Measurements from ENCODE around the gene ACAA2. TPM values are rescaled to one million over a fixed set of nuclear protein-coding genes. Genes with fewer than 3 reads are reported as not detected.

The ACAA2 gene
- total and polyA plus RNA-seq, 2 experiments from 2014 or later = 174 to 189 TPM

DNA sequence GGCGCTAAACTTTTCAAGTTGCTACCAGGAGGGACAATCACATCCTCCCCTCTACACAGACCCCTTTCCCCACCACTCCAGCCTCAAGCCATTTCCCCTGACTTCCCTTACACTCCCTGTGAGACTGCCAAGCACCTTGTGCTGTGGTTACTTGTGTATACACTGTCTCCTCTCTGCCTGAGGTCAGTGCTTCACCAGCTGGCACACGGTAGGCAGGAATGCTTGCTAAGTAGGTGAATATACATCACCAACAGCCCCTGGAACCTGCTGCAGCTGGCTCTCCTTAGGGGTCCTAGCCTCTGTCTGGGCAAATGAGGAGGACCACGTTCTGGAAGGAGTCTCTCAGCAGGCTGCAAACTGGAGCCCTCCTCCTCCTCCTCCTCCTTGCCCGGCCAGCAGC is 38.3 kb upstream of the ACAA2 start:
- no peaks in the 10 kb centered on the region for H4K20me1 ChIP-seq (ENCODE audit: insufficient read depth, poor library complexity, severe bottlenecking)
- no peak overlapping the region for H3K4me3 ChIP-seq
- H3K36me3 ChIP-seq (replicated peaks; ENCODE audit: insufficient read depth, low read depth) = no peaks in the 10 kb centered on the region
- no peaks in the 10 kb centered on the region for H3K9me2 ChIP-seq (replicated peaks; ENCODE audit: insufficient read depth)
- no peak overlapping the region for H3K27ac ChIP-seq
- no peak for DNase-seq (ENCODE audit: low spot score)
- H3K27me3 ChIP-seq = no peaks in the 10 kb centered on the region
- WGBS (ENCODE audit: low lambda C conversion rate, missing lambda C conversion rate) = 79% methylated on average over 4 of the region's 4 CpGs
- H3K4me2 ChIP-seq = no peak overlapping the region
- H3K9me3 ChIP-seq (ENCODE audit: low read depth) = no peaks in the 10 kb centered on the region
- no peak overlapping the region for H2AFZ ChIP-seq
- peaks cover 8% of the 10 kb centered on the region for H3K4me1 ChIP-seq (ENCODE audit: insufficient read depth)
- no peaks in the 10 kb centered on the region for H3K79me2 ChIP-seq
- TF ChIP-seq EZH2 (IDR thresholded peaks at IDR 0.05; ENCODE audit: borderline replicate concordance) = no peak
- TF ChIP-seq EZH2phosphoT487 (IDR thresholded peaks at IDR 0.05; ENCODE audit: low read depth, severe bottlenecking, unreplicated experiment) = no peak
- TF ChIP-seq, protein P1, sequence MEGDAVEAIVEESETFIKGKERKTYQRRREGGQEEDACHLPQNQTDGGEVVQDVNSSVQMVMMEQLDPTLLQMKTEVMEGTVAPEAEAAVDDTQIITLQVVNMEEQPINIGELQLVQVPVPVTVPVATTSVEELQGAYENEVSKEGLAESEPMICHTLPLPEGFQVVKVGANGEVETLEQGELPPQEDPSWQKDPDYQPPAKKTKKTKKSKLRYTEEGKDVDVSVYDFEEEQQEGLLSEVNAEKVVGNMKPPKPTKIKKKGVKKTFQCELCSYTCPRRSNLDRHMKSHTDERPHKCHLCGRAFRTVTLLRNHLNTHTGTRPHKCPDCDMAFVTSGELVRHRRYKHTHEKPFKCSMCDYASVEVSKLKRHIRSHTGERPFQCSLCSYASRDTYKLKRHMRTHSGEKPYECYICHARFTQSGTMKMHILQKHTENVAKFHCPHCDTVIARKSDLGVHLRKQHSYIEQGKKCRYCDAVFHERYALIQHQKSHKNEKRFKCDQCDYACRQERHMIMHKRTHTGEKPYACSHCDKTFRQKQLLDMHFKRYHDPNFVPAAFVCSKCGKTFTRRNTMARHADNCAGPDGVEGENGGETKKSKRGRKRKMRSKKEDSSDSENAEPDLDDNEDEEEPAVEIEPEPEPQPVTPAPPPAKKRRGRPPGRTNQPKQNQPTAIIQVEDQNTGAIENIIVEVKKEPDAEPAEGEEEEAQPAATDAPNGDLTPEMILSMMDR (IDR thresholded peaks at IDR 0.05; ENCODE audit: poor library complexity) = no peak

DNA sequence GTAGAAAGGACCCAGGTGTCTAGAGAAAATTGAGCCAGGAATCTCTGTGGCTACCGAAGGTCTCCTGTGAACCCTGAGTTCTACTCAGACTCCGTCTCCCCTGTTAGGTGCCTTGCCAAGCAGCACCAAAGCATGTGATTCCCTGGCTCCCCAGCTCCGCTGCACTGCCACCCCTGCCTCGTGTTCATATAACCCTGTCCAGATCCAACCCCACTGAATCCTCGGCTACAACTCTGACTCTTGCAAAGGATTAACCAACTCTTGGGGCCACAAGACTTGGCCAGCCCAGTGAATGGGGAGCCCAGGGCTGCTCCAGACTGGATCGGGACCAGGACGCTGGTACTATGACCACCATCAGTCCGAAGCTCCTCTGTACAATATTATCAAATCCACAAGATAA is 37.3 kb upstream of the ACAA2 start:
- no peak overlapping the region for H2AFZ ChIP-seq
- no peak for TF ChIP-seq EZH2 (IDR thresholded peaks at IDR 0.05; ENCODE audit: borderline replicate concordance)
- TF ChIP-seq, protein P1 (IDR thresholded peaks at IDR 0.05; ENCODE audit: poor library complexity) = no peak
- no peak for TF ChIP-seq EZH2phosphoT487 (IDR thresholded peaks at IDR 0.05; ENCODE audit: low read depth, severe bottlenecking, unreplicated experiment)
- H3K4me2 ChIP-seq = no peak overlapping the region

DNA sequence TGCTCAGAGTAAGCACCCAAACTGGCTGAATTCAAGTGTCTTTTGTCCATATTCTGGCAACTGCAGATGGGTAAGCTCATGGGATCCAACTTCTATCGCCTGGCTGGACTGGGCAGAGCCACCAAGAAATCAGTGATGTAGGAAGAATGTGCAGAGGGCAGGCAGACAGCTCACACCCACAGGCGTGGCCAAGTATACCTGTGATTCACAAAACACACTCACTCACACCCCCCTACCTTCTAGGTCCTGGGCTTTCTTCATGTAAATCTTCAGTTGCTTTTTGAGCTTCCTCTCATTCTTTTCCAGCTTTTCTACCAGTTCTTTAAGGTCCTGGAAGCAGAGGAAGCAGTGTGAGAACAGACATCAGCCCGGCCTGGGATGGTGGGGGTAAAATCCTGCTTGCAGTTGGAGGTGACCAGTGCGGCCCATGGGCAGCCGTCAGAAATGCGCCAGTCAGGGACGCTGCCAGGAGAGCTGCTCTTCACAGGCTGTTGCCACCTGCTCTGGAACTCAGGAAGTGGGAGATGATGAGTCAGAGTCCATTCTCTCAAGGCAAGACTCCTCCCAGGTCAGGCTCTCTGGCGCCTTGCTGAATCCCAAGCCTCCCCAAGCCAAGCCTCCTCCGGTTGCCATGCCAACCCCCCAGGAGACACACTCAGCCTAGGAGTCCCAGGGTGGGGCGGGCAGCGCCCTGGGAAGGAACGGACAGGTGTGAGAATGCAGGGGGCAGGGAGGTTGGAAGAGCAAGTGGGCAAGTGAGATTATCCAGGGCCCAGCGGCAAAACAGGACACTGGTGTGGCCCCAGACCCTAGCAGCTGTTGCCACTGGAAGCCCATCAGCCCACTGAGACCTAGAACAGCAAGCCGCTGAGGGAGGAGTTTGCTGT is 36.2 kb upstream of the ACAA2 start:
- H3K4me2 ChIP-seq = peak overlapping the region; percentile 61
- H3K9me2 ChIP-seq (replicated peaks; ENCODE audit: insufficient read depth) = no peaks in the 10 kb centered on the region
- H3K36me3 ChIP-seq (replicated peaks; ENCODE audit: insufficient read depth, low read depth) = no peaks in the 10 kb centered on the region
- H3K27me3 ChIP-seq = no peaks in the 10 kb centered on the region
- TF ChIP-seq EZH2 (IDR thresholded peaks at IDR 0.05; ENCODE audit: borderline replicate concordance) (no peak), EZH2phosphoT487 (IDR thresholded peaks at IDR 0.05; ENCODE audit: low read depth, severe bottlenecking, unreplicated experiment) (no peak)
- TF ChIP-seq, protein P1 (IDR thresholded peaks at IDR 0.05; ENCODE audit: poor library complexity) = no peak
- no peaks in the 10 kb centered on the region for H3K9me3 ChIP-seq (ENCODE audit: low read depth)
- no peaks in the 10 kb centered on the region for H4K20me1 ChIP-seq (ENCODE audit: insufficient read depth, poor library complexity, severe bottlenecking)
- H3K79me2 ChIP-seq = no peaks in the 10 kb centered on the region
- H3K27ac ChIP-seq = peak overlapping the region; percentile 98
- no peak overlapping the region for H3K4me3 ChIP-seq
- H2AFZ ChIP-seq = no peak overlapping the region
- DNase-seq (ENCODE audit: low spot score) = peak; percentile 93
- peaks cover 13% of the 10 kb centered on the region for H3K4me1 ChIP-seq (ENCODE audit: insufficient read depth)
- 41% methylated on average over 14 of the region's 14 CpGs for WGBS (ENCODE audit: low lambda C conversion rate, missing lambda C conversion rate)

More for the DNA sequence above, 37.3 kb upstream of the ACAA2 start:
- peaks cover 13% of the 10 kb centered on the region for H3K4me1 ChIP-seq (ENCODE audit: insufficient read depth)
- H3K27me3 ChIP-seq = no peaks in the 10 kb centered on the region
- no peaks in the 10 kb centered on the region for H3K9me2 ChIP-seq (replicated peaks; ENCODE audit: insufficient read depth)
- H3K36me3 ChIP-seq (replicated peaks; ENCODE audit: insufficient read depth, low read depth) = no peaks in the 10 kb centered on the region
- 90% methylated on average over 8 of the region's 8 CpGs for WGBS (ENCODE audit: low lambda C conversion rate, missing lambda C conversion rate)
- peak overlapping the region; percentile 82 for H3K27ac ChIP-seq
- H3K79me2 ChIP-seq = no peaks in the 10 kb centered on the region
- no peaks in the 10 kb centered on the region for H3K9me3 ChIP-seq (ENCODE audit: low read depth)
- no peaks in the 10 kb centered on the region for H4K20me1 ChIP-seq (ENCODE audit: insufficient read depth, poor library complexity, severe bottlenecking)
- H3K4me3 ChIP-seq = no peak overlapping the region
- DNase-seq (ENCODE audit: low spot score) = no peak
